Measurements from ENCODE around the gene FAM89B.

FAM89B gene

DNA sequence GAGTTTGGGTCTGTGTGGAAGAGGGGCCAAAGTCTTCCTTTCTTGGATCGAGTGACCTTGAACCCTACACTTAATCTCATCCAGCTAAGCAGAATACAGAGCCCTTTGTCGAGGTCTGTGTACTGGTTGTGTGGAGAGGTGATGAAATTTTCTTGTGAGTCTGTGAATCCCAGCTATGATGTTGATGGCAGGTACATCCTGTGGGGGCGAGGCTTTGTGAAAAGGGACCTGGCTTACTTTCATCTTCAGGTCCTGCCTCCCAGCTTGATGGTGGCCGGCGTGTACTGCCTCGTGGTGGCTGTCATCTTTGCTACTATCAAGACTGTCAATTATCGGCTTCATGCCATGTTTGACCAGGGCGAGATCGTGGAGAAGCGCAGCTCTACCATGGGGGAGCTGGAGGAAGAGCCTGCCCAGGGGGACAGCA, 44.2 kb downstream of the FAM89B start:
- Histone ChIP-seq H3K4me1 (no peaks in the 10 kb centered on the region), H3K9me3 (no peaks in the 10 kb centered on the region), H3K4me3 (ENCODE audit: low read depth, low read length) (peak overlapping the region; percentile 65), H3K36me3 (no peaks in the 10 kb centered on the region; the same call in 1 of the 2 replicates), H3K27me3 (no peaks in the 10 kb centered on the region)
- no peak for DNase-seq
- TF ChIP-seq, protein P1, sequence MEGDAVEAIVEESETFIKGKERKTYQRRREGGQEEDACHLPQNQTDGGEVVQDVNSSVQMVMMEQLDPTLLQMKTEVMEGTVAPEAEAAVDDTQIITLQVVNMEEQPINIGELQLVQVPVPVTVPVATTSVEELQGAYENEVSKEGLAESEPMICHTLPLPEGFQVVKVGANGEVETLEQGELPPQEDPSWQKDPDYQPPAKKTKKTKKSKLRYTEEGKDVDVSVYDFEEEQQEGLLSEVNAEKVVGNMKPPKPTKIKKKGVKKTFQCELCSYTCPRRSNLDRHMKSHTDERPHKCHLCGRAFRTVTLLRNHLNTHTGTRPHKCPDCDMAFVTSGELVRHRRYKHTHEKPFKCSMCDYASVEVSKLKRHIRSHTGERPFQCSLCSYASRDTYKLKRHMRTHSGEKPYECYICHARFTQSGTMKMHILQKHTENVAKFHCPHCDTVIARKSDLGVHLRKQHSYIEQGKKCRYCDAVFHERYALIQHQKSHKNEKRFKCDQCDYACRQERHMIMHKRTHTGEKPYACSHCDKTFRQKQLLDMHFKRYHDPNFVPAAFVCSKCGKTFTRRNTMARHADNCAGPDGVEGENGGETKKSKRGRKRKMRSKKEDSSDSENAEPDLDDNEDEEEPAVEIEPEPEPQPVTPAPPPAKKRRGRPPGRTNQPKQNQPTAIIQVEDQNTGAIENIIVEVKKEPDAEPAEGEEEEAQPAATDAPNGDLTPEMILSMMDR (IDR thresholded peaks at IDR 0.05; ENCODE audit: low read depth, low read length): no peak

DNA sequence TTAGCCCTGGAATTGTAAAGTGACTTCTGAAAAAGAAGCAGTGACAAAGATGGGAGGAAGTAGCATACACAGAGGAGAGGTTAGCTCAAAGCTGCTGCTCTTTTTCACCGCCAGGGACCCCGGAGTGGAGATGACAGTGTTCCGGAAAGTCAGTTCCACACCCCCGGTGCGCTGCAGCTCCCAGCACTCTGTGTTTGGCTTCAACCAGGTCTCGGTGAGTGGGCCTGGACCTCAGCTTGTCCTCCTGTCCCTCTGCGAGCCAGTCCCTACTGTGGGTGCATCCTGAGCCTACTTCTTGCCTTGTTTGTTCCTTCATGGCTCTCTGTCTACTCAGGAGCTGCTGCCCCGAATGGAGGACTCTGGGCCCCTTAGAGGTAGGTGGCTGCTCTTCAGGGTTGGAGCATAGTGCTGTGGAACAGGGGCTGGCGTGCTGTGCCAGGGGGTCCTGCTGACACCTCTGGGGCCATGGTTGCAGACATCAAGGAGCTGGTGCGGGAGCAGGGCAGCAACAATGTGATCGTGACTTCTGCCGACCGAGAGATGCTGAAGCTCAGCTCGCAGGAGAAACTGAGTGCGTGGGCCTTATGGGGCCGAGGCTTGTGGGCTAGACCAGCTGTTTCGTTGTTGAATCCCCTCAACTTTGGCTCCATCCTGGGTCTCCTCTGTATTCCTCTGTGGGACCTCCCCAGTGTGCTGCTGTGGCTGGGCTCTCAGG, 45.0 kb downstream of the FAM89B start:
- no peak for DNase-seq
- TF ChIP-seq, protein P1 (IDR thresholded peaks at IDR 0.05; ENCODE audit: low read depth, low read length): no peak
- H3K9me3 ChIP-seq: no peaks in the 10 kb centered on the region
- no peak overlapping the region for H3K4me3 ChIP-seq (ENCODE audit: low read depth, low read length)
- no peaks in the 10 kb centered on the region for H3K27me3 ChIP-seq
- H3K4me1 ChIP-seq: no peaks in the 10 kb centered on the region
- H3K36me3 ChIP-seq: no peaks in the 10 kb centered on the region; the same call in 1 of the 2 replicates

DNA sequence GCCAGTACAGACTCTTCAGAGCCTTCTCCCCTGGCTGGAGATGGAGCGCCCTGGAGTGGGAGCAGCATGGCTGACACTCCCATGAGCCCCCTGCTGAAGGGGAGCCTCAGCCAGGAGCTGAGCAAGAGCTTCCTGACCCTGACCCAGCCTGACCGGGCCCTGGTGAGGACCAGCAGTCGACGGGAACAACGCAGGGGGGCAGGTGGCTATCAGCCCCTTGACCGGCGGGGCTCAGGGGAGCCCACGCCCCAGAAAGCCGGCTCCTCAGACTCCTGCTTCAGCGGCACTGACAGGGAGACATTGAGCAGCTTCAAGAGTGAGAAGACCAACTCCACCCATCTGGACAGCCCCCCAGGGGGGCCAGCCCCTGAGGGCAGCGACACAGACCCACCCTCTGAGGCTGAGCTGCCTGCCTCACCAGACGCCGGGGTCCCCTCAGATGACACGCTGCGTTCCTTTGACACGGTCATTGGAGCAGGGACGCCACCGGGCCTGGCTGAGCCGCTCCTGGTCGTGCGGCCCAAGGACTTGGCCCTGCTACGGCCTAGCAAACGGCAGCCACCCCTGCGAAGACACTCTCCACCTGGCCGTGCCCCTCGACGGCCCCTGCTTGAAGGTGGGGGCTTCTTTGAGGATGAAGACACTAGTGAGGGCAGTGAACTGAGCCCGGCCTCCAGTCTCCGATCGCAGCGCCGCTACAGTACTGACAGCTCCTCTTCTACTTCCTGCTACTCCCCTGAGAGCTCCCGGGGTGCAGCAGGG, 45.8 kb downstream of the FAM89B start:
- H3K36me3 ChIP-seq: no peaks in the 10 kb centered on the region; the same call in 1 of the 2 replicates
- TF ChIP-seq, protein P1 (IDR thresholded peaks at IDR 0.05; ENCODE audit: low read depth, low read length): no peak
- no peaks in the 10 kb centered on the region for H3K4me1 ChIP-seq
- no peaks in the 10 kb centered on the region for H3K9me3 ChIP-seq
- DNase-seq: no peak
- no peaks in the 10 kb centered on the region for H3K27me3 ChIP-seq
- no peak overlapping the region for H3K4me3 ChIP-seq (ENCODE audit: low read depth, low read length)

DNA sequence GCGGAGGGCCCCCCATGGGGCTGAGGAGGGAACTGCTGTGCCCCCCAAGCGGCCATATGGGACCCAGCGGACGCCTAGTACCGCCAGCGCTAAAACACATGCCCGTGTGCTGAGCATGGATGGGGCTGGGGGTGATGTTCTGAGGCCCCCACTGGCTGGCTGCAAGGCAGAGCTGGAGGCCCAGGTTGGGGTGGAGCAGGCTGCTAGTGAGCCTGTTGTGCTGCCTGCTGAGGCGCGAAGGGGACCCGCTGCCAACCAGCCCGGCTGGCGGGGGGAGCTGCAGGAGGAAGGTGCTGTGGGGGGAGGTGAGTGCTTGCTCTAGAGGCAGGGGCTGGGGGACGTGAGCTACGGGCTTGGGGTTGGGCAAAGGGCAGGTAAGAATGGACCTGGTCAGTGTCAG, 46.4 kb downstream of the FAM89B start:
- Histone ChIP-seq H3K27me3 (no peaks in the 10 kb centered on the region), H3K36me3 (no peaks in the 10 kb centered on the region; the same call in 1 of the 2 replicates), H3K9me3 (no peaks in the 10 kb centered on the region), H3K4me3 (ENCODE audit: low read depth, low read length) (no peak overlapping the region), H3K4me1 (no peaks in the 10 kb centered on the region)
- TF ChIP-seq, protein P1 (IDR thresholded peaks at IDR 0.05; ENCODE audit: low read depth, low read length): no peak
- DNase-seq: no peak

DNA sequence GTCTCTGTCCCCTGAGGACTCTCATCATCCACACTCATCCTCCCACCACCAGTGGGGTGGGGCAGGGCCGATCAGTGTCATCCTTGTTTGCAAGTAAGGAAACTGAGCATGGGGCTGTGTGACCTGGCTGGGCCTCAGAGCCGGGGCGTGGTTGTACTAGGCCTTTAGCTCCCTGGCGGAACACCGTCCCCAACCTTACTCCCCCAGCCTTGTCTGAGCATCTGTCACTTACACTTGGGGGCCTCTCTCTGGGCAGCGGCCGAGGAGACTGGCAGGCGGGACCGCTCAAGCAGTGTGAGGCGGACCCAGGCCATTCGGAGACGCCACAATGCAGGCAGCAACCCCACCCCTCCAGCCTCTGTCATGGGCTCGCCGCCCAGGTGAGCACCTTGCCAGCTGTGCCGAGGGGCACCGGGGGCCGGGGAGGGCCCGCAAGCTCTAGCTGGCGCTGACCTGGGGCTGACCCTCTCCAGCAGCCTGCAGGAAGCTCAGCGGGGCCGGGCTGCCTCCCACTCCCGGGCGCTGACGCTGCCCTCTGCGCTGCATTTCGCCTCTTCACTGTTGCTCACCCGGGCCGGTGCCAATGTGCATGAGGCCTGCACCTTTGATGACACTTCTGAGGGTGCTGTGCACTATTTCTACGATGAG, 47.1 kb downstream of the FAM89B start:
- Histone ChIP-seq H3K4me1 (no peaks in the 10 kb centered on the region), H3K36me3 (no peaks in the 10 kb centered on the region; the same call in 1 of the 2 replicates), H3K9me3 (no peaks in the 10 kb centered on the region), H3K4me3 (ENCODE audit: low read depth, low read length) (no peak overlapping the region), H3K27me3 (no peaks in the 10 kb centered on the region)
- DNase-seq: no peak
- TF ChIP-seq, protein P1 (IDR thresholded peaks at IDR 0.05; ENCODE audit: low read depth, low read length): no peak
